Activated naive CD8-positive, alpha-beta T cell treated with anti-CD3 and anti-CD28 coated beads, Interleukin-2, amount 50 U/mL, for 16 hours (primary cell): ENCODE data around the gene EEF1AKMT2.
A peak's percentile ranks its signal among the peaks of the same experiment; 100 is the strongest.
"Not testable (repeated sequence)": the region's sequence is repeated elsewhere in the genome, so short reads cannot be mapped to it uniquely, and the experiment has no call there.

Source experiments
- DNase-seq: peaks from one replicate; pipeline ENCODE4 v3.0.0-alpha.2; 2020; ENCODE audit warnings: low read depth, low spot score

EEF1AKMT2 gene

GRCh38 chr10:124791547-124792348, at the start of gene EEF1AKMT2:
EEF1AKMT2 (minus strand) TSS chr10:124791887; CDS start chr10:124791833, 54 bp downstream.
- DNase-seq: peak; percentile 63

- DNase-seq: no peak
These were observed 46.0 kb upstream of the EEF1AKMT2 start for GRCh38 chr10:124837687-124838086.

- no peak for DNase-seq
These were observed 39.4 kb upstream of the EEF1AKMT2 start for GRCh38 chr10:124831116-124831515.

GRCh38 chr10:124830445-124830844, 38.8 kb upstream of the EEF1AKMT2 start:
- DNase-seq: no peak

- no peak for DNase-seq
These were observed 37.9 kb upstream of the EEF1AKMT2 start for GRCh38 chr10:124829447-124830115.

GRCh38 chr10:124827474-124827873, 35.8 kb upstream of the EEF1AKMT2 start:
- no peak for DNase-seq

GRCh38 chr10:124826262-124826661, 34.6 kb upstream of the EEF1AKMT2 start:
- no peak for DNase-seq

GRCh38 chr10:124825702-124826101, 34.0 kb upstream of the EEF1AKMT2 start:
- DNase-seq: no peak

- DNase-seq: not testable (repeated sequence)
These were observed 33.2 kb upstream of the EEF1AKMT2 start for GRCh38 chr10:124824932-124825331.

GRCh38 chr10:124824507-124824906, 32.8 kb upstream of the EEF1AKMT2 start:
- DNase-seq: no peak

GRCh38 chr10:124821520-124821919, 29.8 kb upstream of the EEF1AKMT2 start:
- DNase-seq: no peak

GRCh38 chr10:124820121-124820520, 28.4 kb upstream of the EEF1AKMT2 start:
- DNase-seq: no peak

GRCh38 chr10:124802313-124802675, 10.6 kb upstream of the EEF1AKMT2 start:
- no peak for DNase-seq

- DNase-seq: no peak
These were observed 7.5 kb upstream of the EEF1AKMT2 start for GRCh38 chr10:124799211-124799610.

GRCh38 chr10:124798781-124799180, 7.1 kb upstream of the EEF1AKMT2 start:
- DNase-seq: no peak

GRCh38 chr10:124798364-124798763, 6.7 kb upstream of the EEF1AKMT2 start:
- no peak for DNase-seq

GRCh38 chr10:124792998-124793352, 1.3 kb upstream of the EEF1AKMT2 start:
- DNase-seq: no peak

- not testable (repeated sequence) for DNase-seq
These were observed 8.8 kb downstream of the EEF1AKMT2 start for GRCh38 chr10:124782900-124783299.

GRCh38 chr10:124768791-124769190, 22.9 kb downstream of the EEF1AKMT2 start:
- no peak for DNase-seq

- DNase-seq: no peak
These were observed 26.4 kb downstream of the EEF1AKMT2 start for GRCh38 chr10:124765256-124765655.

GRCh38 chr10:124763267-124763666, 28.4 kb downstream of the EEF1AKMT2 start:
- no peak for DNase-seq

- DNase-seq: no peak
These were observed 29.4 kb downstream of the EEF1AKMT2 start for GRCh38 chr10:124762281-124762680.
